GM23338 (cell line): ENCODE data around the gene SEC61A1. TPM values are rescaled to one million over a fixed set of nuclear protein-coding genes. Genes with fewer than 3 reads are reported as not detected.

ENCODE experiments used
- ATAC-seq: fragments of 200-7000 bp; cut with Tn5 transposase; 3 replicates; pipeline ENCODE4 v1.9.1; 2020
- DNase-seq: peaks from one replicate; pipeline ENCODE4 v3.0.0-alpha.2; 2015; ENCODE audit warnings: low spot score
- H2AFZ ChIP-seq: fragments of 200-600 bp; sonication (generic); 2 replicates; pipeline ENCODE4 v1.8.0; 2016; ENCODE audit warnings: antibody characterized with exemption, mild to moderate bottlenecking, moderate library complexity
- H3F3A ChIP-seq: fragments of 200-600 bp; sonication (generic); replicated peaks from 2 replicates; pipeline ENCODE4 v1.8.0; 2017; ENCODE audit warnings: antibody characterized with exemption, mixed run types, low read depth
- H3K27ac ChIP-seq: fragments of 200-600 bp; sonication (generic); 2 replicates; pipeline ENCODE4 v1.6.1; 2016; ENCODE audit warnings: low read depth
- H3K27me3 ChIP-seq: fragments of 200-600 bp; sonication (generic); 2 replicates; pipeline ENCODE4 v1.8.0; 2016; ENCODE audit warnings: mild to moderate bottlenecking, mixed run types, moderate library complexity; ENCODE audit not compliant: insufficient read depth
- H3K36me3 ChIP-seq: fragments of 200-600 bp; sonication (generic); 2 replicates; pipeline ENCODE4 v1.8.0; 2016; ENCODE audit warnings: mild to moderate bottlenecking; ENCODE audit not compliant: insufficient read depth
- H3K4me1 ChIP-seq: fragments of 200-600 bp; sonication (generic); 2 replicates; pipeline ENCODE4 v1.8.0; 2016; ENCODE audit warnings: mild to moderate bottlenecking, moderate library complexity; ENCODE audit not compliant: insufficient read depth
- H3K4me2 ChIP-seq: fragments of 200-600 bp; sonication (generic); 2 replicates; pipeline ENCODE4 v1.7.1; 2017; ENCODE audit warnings: mixed run types
- H3K4me3 ChIP-seq: fragments of 200-600 bp; sonication (generic); 2 replicates; pipeline ENCODE4 v1.6.1; 2016; ENCODE audit warnings: mixed run types
- H3K79me2 ChIP-seq: fragments of 200-600 bp; sonication (generic); replicated peaks from 2 replicates; pipeline ENCODE4 v1.8.0; 2017; ENCODE audit warnings: mild to moderate bottlenecking; ENCODE audit not compliant: insufficient read depth
- H3K9me2 ChIP-seq: fragments of 200-600 bp; sonication (generic); 2 replicates; pipeline ENCODE4 v1.8.0; 2017; ENCODE audit not compliant: insufficient read depth
- H4K20me1 ChIP-seq: fragments of 200-600 bp; sonication (generic); replicated peaks from 2 replicates; pipeline ENCODE4 v1.8.0; 2017; ENCODE audit warnings: mild to moderate bottlenecking; ENCODE audit not compliant: insufficient read depth
- H3K27ac Mint-ChIP-seq: 2 replicates; pipeline ENCODE4 v1.8.0; 2020; ENCODE audit warnings: inconsistent platforms, mild to moderate bottlenecking, moderate library complexity, mixed read lengths
- H3K27me3 Mint-ChIP-seq: 3 replicates; pipeline ENCODE4 v1.8.0; 2022; ENCODE audit warnings: low read depth, mild to moderate bottlenecking, moderate library complexity, mixed read lengths, inconsistent platforms; ENCODE audit not compliant: insufficient read depth, poor library complexity
- H3K36me3 Mint-ChIP-seq: 3 replicates; pipeline ENCODE4 v1.8.0; 2021; ENCODE audit warnings: low read depth, mild to moderate bottlenecking, inconsistent platforms, moderate library complexity, mixed read lengths
- H3K4me1 Mint-ChIP-seq: 3 replicates; pipeline ENCODE4 v1.8.0; 2020; ENCODE audit warnings: mild to moderate bottlenecking, inconsistent platforms, mixed read lengths
- H3K4me3 Mint-ChIP-seq: 3 replicates; pipeline ENCODE4 v1.8.0; 2021; ENCODE audit warnings: moderate library complexity, mild to moderate bottlenecking, inconsistent platforms, mixed read lengths
- H3K9me3 Mint-ChIP-seq: 3 replicates; pipeline ENCODE4 v1.8.0; 2020; ENCODE audit warnings: moderate library complexity, mild to moderate bottlenecking, inconsistent platforms, mixed read lengths
- CREB1 ChIP-seq: fragments of 250-450 bp; sonication (Bioruptor Pico); IDR thresholded peaks from 2 replicates; pipeline ENCODE4 v1.5.0; 2020; ENCODE audit warnings: low read depth, mild to moderate bottlenecking, moderate library complexity
- CTCF ChIP-seq, 2 experiments: fragments of 200-600 bp in 1 of 2; sonication (generic) in 1 of 2; conservative IDR thresholded peaks; 2 replicates each; pipeline versions ENCODE4 v1.5.1 to v1.6.1; 2016 to 2017; ENCODE audit warnings: antibody characterized with exemption in 2 of 2, low read depth in 2 of 2, mild to moderate bottlenecking in 2 of 2, moderate library complexity in 1 of 2
- ETS1 ChIP-seq: IDR thresholded peaks from 2 replicates; pipeline ENCODE4 v1.6.1; 2016; ENCODE audit warnings: antibody characterized with exemption
- EZH2 ChIP-seq: fragments of 200-600 bp; sonication (generic); IDR thresholded peaks from one replicate; pipeline ENCODE4 v1.8.0; 2017; ENCODE audit warnings: antibody characterized with exemption, mild to moderate bottlenecking, low read depth; ENCODE audit not compliant: unreplicated experiment
- EZH2phosphoT487 ChIP-seq: fragments of 200-600 bp; sonication (generic); IDR thresholded peaks from one replicate; pipeline ENCODE4 v1.8.1; 2018; ENCODE audit warnings: antibody characterized with exemption; ENCODE audit not compliant: unreplicated experiment
- JUNB ChIP-seq: IDR thresholded peaks from one replicate; pipeline ENCODE4 v1.6.1; 2016; ENCODE audit warnings: antibody characterized with exemption; ENCODE audit not compliant: unreplicated experiment
- NANOG ChIP-seq: IDR thresholded peaks from 2 replicates; pipeline ENCODE4 v1.6.1; 2016; ENCODE audit warnings: antibody characterized with exemption, borderline replicate concordance
- POLR2AphosphoS5 ChIP-seq: IDR thresholded peaks from 2 replicates; pipeline ENCODE4 v1.6.1; 2016; ENCODE audit warnings: antibody characterized with exemption, low read depth
- REST ChIP-seq: IDR thresholded peaks from one replicate; pipeline ENCODE4 v1.6.1; 2018; ENCODE audit warnings: antibody characterized with exemption; ENCODE audit not compliant: unreplicated experiment
- STAT1 ChIP-seq: IDR thresholded peaks from one replicate; pipeline ENCODE4 v1.6.1; 2016; ENCODE audit warnings: antibody characterized with exemption; ENCODE audit not compliant: unreplicated experiment
- ZNF114 ChIP-seq: fragments of 250-450 bp; sonication (Bioruptor Pico); IDR thresholded peaks from 2 replicates; pipeline ENCODE4 v1.5.0; 2020; ENCODE audit warnings: mild to moderate bottlenecking, moderate library complexity
- ZNF331 ChIP-seq: fragments of 250-450 bp; sonication (Bioruptor Pico); IDR thresholded peaks from 2 replicates; pipeline ENCODE4 v1.5.0; 2020; ENCODE audit warnings: low read depth, mild to moderate bottlenecking, moderate library complexity
- polyA plus RNA-seq: library from polyadenylated mRNA; unstranded; fragments of >200 nt; fragmentation: Nextera tagmentation; extraction: Ambion mirVana; gene quantifications from 2 replicates; pipeline ENCODE4 v1.2.1, GENCODE V29; 2016
- total RNA-seq: library from RNA; depleted of rRNA; stranded (reverse); fragments of >200 nt; shearing (Covaris generic); gene quantifications from 2 replicates; pipeline ENCODE4 v1.2.3, GENCODE V29; 2014
- TF ChIP-seq, protein P1 (sequence below): fragments of 250-450 bp; sonication (Bioruptor Pico); IDR thresholded peaks from 2 replicates; pipeline ENCODE4 v1.5.0; 2020; ENCODE audit warnings: mild to moderate bottlenecking, moderate library complexity

SEC61A1 gene
- total and polyA plus RNA-seq, 2 experiments from 2014 or later = 44.8 to 184 TPM

- Histone ChIP-seq H3K36me3 (peaks cover 33% of the 10 kb centered on the region), H3K4me2 (no peak overlapping the region), H3K4me1 (peaks cover 14% of the 10 kb centered on the region; the same call in 1 of the 2 replicates), H3K27me3 (no peaks in the 10 kb centered on the region), H4K20me1 (peaks cover 9% of the 10 kb centered on the region), H3F3A (0 out of 2 replicates have a peak, but pooled peaks cover 6% of the 10 kb centered on the region), H3K9me2 (no peaks in the 10 kb centered on the region), H2AFZ (no peak overlapping the region), H3K27ac (no peak overlapping the region), H3K79me2 (no peaks in the 10 kb centered on the region), H3K4me3 (no peak overlapping the region)
- no peak for DNase-seq
- Mint-ChIP-seq H3K27ac (no peak overlapping the region), H3K36me3 (peaks cover 38% of the 10 kb centered on the region), H3K9me3 (no peaks in the 10 kb centered on the region), H3K27me3 (peaks cover 17% of the 10 kb centered on the region), H3K4me1 (peaks cover 7% of the 10 kb centered on the region), H3K4me3 (no peak overlapping the region)
- TF ChIP-seq JUNB = no peak
- TF ChIP-seq POLR2AphosphoS5 = no peak
- no peak for TF ChIP-seq CTCF (conservative IDR thresholded peaks at IDR 0.05; ENCODE audit: low read depth in 2 of 2)
- TF ChIP-seq STAT1 = no peak
- no peak for TF ChIP-seq CREB1 (CRISPR knock-in tag)
- TF ChIP-seq REST = no peak
- no peak for TF ChIP-seq NANOG
- no peak for TF ChIP-seq ZNF331 (CRISPR knock-in tag)
- TF ChIP-seq, protein P1, sequence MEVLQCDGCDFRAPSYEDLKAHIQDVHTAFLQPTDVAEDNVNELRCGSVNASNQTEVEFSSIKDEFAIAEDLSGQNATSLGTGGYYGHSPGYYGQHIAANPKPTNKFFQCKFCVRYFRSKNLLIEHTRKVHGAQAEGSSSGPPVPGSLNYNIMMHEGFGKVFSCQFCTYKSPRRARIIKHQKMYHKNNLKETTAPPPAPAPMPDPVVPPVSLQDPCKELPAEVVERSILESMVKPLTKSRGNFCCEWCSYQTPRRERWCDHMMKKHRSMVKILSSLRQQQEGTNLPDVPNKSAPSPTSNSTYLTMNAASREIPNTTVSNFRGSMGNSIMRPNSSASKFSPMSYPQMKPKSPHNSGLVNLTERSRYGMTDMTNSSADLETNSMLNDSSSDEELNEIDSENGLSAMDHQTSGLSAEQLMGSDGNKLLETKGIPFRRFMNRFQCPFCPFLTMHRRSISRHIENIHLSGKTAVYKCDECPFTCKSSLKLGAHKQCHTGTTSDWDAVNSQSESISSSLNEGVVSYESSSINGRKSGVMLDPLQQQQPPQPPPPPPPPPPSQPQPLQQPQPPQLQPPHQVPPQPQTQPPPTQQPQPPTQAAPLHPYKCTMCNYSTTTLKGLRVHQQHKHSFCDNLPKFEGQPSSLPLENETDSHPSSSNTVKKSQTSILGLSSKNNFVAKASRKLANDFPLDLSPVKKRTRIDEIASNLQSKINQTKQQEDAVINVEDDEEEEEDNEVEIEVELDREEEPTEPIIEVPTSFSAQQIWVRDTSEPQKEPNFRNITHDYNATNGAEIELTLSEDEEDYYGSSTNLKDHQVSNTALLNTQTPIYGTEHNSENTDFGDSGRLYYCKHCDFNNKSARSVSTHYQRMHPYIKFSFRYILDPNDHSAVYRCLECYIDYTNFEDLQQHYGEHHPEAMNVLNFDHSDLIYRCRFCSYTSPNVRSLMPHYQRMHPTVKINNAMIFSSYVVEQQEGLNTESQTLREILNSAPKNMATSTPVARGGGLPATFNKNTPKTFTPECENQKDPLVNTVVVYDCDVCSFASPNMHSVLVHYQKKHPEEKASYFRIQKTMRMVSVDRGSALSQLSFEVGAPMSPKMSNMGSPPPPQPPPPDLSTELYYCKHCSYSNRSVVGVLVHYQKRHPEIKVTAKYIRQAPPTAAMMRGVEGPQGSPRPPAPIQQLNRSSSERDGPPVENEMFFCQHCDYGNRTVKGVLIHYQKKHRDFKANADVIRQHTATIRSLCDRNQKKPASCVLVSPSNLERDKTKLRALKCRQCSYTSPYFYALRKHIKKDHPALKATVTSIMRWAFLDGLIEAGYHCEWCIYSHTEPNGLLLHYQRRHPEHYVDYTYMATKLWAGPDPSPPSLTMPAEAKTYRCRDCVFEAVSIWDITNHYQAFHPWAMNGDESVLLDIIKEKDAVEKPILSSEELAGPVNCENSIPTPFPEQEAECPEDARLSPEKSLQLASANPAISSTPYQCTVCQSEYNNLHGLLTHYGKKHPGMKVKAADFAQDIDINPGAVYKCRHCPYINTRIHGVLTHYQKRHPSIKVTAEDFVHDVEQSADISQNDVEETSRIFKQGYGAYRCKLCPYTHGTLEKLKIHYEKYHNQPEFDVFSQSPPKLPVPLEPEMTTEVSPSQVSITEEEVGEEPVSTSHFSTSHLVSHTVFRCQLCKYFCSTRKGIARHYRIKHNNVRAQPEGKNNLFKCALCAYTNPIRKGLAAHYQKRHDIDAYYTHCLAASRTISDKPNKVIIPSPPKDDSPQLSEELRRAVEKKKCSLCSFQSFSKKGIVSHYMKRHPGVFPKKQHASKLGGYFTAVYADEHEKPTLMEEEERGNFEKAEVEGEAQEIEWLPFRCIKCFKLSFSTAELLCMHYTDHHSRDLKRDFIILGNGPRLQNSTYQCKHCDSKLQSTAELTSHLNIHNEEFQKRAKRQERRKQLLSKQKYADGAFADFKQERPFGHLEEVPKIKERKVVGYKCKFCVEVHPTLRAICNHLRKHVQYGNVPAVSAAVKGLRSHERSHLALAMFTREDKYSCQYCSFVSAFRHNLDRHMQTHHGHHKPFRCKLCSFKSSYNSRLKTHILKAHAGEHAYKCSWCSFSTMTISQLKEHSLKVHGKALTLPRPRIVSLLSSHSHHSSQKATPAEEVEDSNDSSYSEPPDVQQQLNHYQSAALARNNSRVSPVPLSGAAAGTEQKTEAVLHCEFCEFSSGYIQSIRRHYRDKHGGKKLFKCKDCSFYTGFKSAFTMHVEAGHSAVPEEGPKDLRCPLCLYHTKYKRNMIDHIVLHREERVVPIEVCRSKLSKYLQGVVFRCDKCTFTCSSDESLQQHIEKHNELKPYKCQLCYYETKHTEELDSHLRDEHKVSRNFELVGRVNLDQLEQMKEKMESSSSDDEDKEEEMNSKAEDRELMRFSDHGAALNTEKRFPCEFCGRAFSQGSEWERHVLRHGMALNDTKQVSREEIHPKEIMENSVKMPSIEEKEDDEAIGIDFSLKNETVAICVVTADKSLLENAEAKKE = no peak
- TF ChIP-seq ETS1 = no peak
- TF ChIP-seq ZNF114 (CRISPR knock-in tag) = no peak
- TF ChIP-seq EZH2phosphoT487 = no peak
- no peak for TF ChIP-seq EZH2
- ATAC-seq = no peak
Measured at GRCh38 chr3:128072454-128073184, 20.4 kb downstream of the SEC61A1 start.
